H9 (cell line): ENCODE measurements around the gene GAREM1. TPM values are rescaled to one million over a fixed set of nuclear protein-coding genes. Genes with fewer than 3 reads are reported as not detected.

ENCODE experiments used
- DNase-seq: peaks from one replicate; pipeline ENCODE4 v3.0.0-alpha.2; 2017
- H2AFZ ChIP-seq: one replicate; pipeline ENCODE4 v1.6.1; 2013; ENCODE audit warnings: mild to moderate bottlenecking, low read length, control low read depth, moderate library complexity
- H2AK5ac ChIP-seq: 2 replicates; pipeline ENCODE4 v1.6.1; 2013; ENCODE audit warnings: low read length, control low read depth, mixed read lengths; ENCODE audit not compliant: insufficient read length
- H2BK120ac ChIP-seq: one replicate; pipeline ENCODE4 v1.6.1; 2013; ENCODE audit warnings: low read depth, mild to moderate bottlenecking, low read length, control low read depth, inconsistent platforms; ENCODE audit not compliant: poor library complexity, severe bottlenecking
- H2BK12ac ChIP-seq: 2 replicates; pipeline ENCODE4 v1.6.1; 2013; ENCODE audit warnings: low read length, control low read depth, mixed read lengths, low read depth; ENCODE audit not compliant: insufficient read length
- H2BK15ac ChIP-seq: 2 replicates; pipeline ENCODE4 v1.6.1; 2013; ENCODE audit warnings: low read depth, low read length, control low read depth
- H2BK20ac ChIP-seq: one replicate; pipeline ENCODE4 v1.6.1; 2013; ENCODE audit warnings: low read depth, mild to moderate bottlenecking, low read length, control low read depth, inconsistent platforms; ENCODE audit not compliant: poor library complexity, severe bottlenecking
- H2BK5ac ChIP-seq: 2 replicates; pipeline ENCODE4 v1.6.1; 2013; ENCODE audit warnings: low read length, control low read depth, mixed read lengths; ENCODE audit not compliant: insufficient read length
- H3K14ac ChIP-seq: 2 replicates; pipeline ENCODE4 v1.6.1; 2013; ENCODE audit warnings: low read length, control low read depth; ENCODE audit not compliant: insufficient read depth
- H3K18ac ChIP-seq: 2 replicates; pipeline ENCODE4 v1.6.1; 2013; ENCODE audit warnings: low read depth, mild to moderate bottlenecking, mixed read lengths, low read length, control low read depth; ENCODE audit not compliant: insufficient read length
- H3K23ac ChIP-seq: 2 replicates; pipeline ENCODE4 v1.6.1; 2013; ENCODE audit warnings: low read length, control low read depth, mixed read lengths, low read depth; ENCODE audit not compliant: insufficient read length
- H3K23me2 ChIP-seq: 2 replicates; pipeline ENCODE4 v1.6.1; 2013; ENCODE audit warnings: low read depth, mild to moderate bottlenecking, mixed read lengths, low read length, control low read depth; ENCODE audit not compliant: insufficient read length, poor library complexity, severe bottlenecking
- H3K27ac ChIP-seq: 2 replicates; pipeline ENCODE4 v1.5.1; 2013; ENCODE audit warnings: low read length, control low read depth, mixed read lengths, low read depth; ENCODE audit not compliant: insufficient read length
- H3K27me3 ChIP-seq: 2 replicates; pipeline ENCODE4 v1.6.1; 2013; ENCODE audit warnings: low read length, control low read depth, inconsistent platforms; ENCODE audit not compliant: insufficient read depth
- H3K4ac ChIP-seq: 2 replicates; pipeline ENCODE4 v1.6.1; 2013; ENCODE audit warnings: low read depth, mild to moderate bottlenecking, control low read depth, inconsistent platforms, low read length, moderate library complexity
- H3K4me1 ChIP-seq: 2 replicates; pipeline ENCODE4 v1.6.1; 2013; ENCODE audit warnings: low read length, control low read depth, inconsistent platforms; ENCODE audit not compliant: insufficient read depth
- H3K4me2 ChIP-seq: 2 replicates; pipeline ENCODE4 v1.6.1; 2013; ENCODE audit warnings: low read length, control low read depth, mixed read lengths; ENCODE audit not compliant: insufficient read length, insufficient read depth
- H3K56ac ChIP-seq: 2 replicates; pipeline ENCODE4 v1.6.1; 2013; ENCODE audit warnings: low read depth, mild to moderate bottlenecking, mixed read lengths, low read length, control low read depth; ENCODE audit not compliant: insufficient read length
- H3K79me1 ChIP-seq: 2 replicates; pipeline ENCODE4 v1.6.1; 2013; ENCODE audit warnings: low read depth, mild to moderate bottlenecking, moderate library complexity, low read length, control low read depth, inconsistent platforms; ENCODE audit not compliant: insufficient read depth, poor library complexity, severe bottlenecking
- H3K79me2 ChIP-seq: 2 replicates; pipeline ENCODE4 v1.6.1; 2013; ENCODE audit warnings: low read length, control low read depth, inconsistent platforms; ENCODE audit not compliant: insufficient read depth
- H3K9ac ChIP-seq: 2 replicates; pipeline ENCODE4 v1.6.1; 2013; ENCODE audit warnings: low read length, control low read depth, mixed read lengths; ENCODE audit not compliant: insufficient read length; ENCODE audit errors: extremely low read depth
- H3K9me3 ChIP-seq: one replicate; pipeline ENCODE4 v1.6.1; 2013; ENCODE audit warnings: low read depth, low read length, inconsistent platforms; ENCODE audit not compliant: control insufficient read depth
- H3T11ph ChIP-seq: one replicate; pipeline ENCODE4 v1.6.1; 2013; ENCODE audit warnings: mild to moderate bottlenecking, low read length, control low read depth, inconsistent platforms
- H4K20me1 ChIP-seq: one replicate; pipeline ENCODE4 v1.6.1; 2013; ENCODE audit not compliant: control insufficient read depth, insufficient read length, insufficient read depth
- H4K5ac ChIP-seq: 2 replicates; pipeline ENCODE4 v1.6.1; 2013; ENCODE audit warnings: low read depth, mild to moderate bottlenecking, mixed read lengths, low read length, control low read depth; ENCODE audit not compliant: insufficient read length
- H4K8ac ChIP-seq: replicated peaks from 2 replicates; pipeline ENCODE4 v1.6.1; 2013; ENCODE audit warnings: low read length, control low read depth, mixed read lengths, low read depth; ENCODE audit not compliant: insufficient read length
- H4K91ac ChIP-seq: 2 replicates; pipeline ENCODE4 v1.6.1; 2013; ENCODE audit warnings: low read depth, mild to moderate bottlenecking, moderate library complexity, mixed read lengths, low read length, control low read depth; ENCODE audit not compliant: insufficient read length
- H3K27ac Mint-ChIP-seq, 3 experiments: 2 replicates in 2 of 3; 3 replicates in 1 of 3; pipeline ENCODE4 v1.8.0; 2020 to 2021; ENCODE audit warnings: mixed read lengths in 3 of 3, mild to moderate bottlenecking in 1 of 3, moderate library complexity in 1 of 3
- H3K27me3 Mint-ChIP-seq: 2 replicates; pipeline ENCODE4 v1.8.0; 2021; ENCODE audit warnings: low read depth, mild to moderate bottlenecking, moderate library complexity, mixed read lengths
- H3K36me3 Mint-ChIP-seq, 3 experiments: 2 replicates in 2 of 3; 3 replicates in 1 of 3; pipeline ENCODE4 v1.8.0; 2020 to 2021; ENCODE audit warnings: low read depth in 3 of 3, mixed read lengths in 3 of 3; ENCODE audit not compliant: insufficient read depth in 1 of 3
- H3K4me1 Mint-ChIP-seq, 2 experiments: 2 replicates each; pipeline ENCODE4 v1.8.0; 2020; ENCODE audit warnings: mixed read lengths in 2 of 2
- H3K4me3 Mint-ChIP-seq, 2 experiments: 2 replicates in 1 of 2; 3 replicates in 1 of 2; pipeline ENCODE4 v1.8.0; 2020 to 2021; ENCODE audit warnings: mild to moderate bottlenecking in 2 of 2, mixed read lengths in 2 of 2, moderate library complexity in 1 of 2
- H3K9me3 Mint-ChIP-seq, 2 experiments: 2 replicates in 1 of 2; 3 replicates in 1 of 2; pipeline ENCODE4 v1.8.0; 2020; ENCODE audit warnings: mild to moderate bottlenecking in 2 of 2, mixed read lengths in 2 of 2, moderate library complexity in 1 of 2
- WGBS: extraction: QIAGEN DNeasy Blood & Tissue Kit; methylation state at CpG from one replicate; pipeline ENCODE4 v1.1.7; 2013; ENCODE audit warnings: missing lambda C conversion rate, low lambda C conversion rate, mixed read lengths; ENCODE audit not compliant: insufficient read length; ENCODE audit errors: extremely low coverage; 5-methylcytosine and 5-hydroxymethylcytosine counted together
- total RNA-seq: library from RNA; stranded (reverse); gene quantifications from 2 replicates; pipeline ENCODE4 v1.2.1, GENCODE V29; 2021
- TF ChIP-seq, protein P1 (sequence below): fragments of 200-600 bp; sonication (generic); conservative IDR thresholded peaks from 3 replicates; pipeline ENCODE4 v1.8.0; 2021; ENCODE audit warnings: antibody characterized with exemption, mild to moderate bottlenecking

The GAREM1 gene
- total RNA-seq, 1 experiment from 2014 or later, result 4.4 TPM

GRCh38 chr18:32353257-32353656, 117.4 kb downstream of the GAREM1 start:
- Histone ChIP-seq H3K23me2 (no peaks in the 10 kb centered on the region), H4K20me1 (no peaks in the 10 kb centered on the region), H3K4ac (no peak overlapping the region), H2BK15ac (no peak overlapping the region), H2BK5ac (no peak overlapping the region), H3K79me2 (no peaks in the 10 kb centered on the region), H3K27ac (no peak overlapping the region), H2BK120ac (no peak overlapping the region), H3K4me2 (no peak overlapping the region), H3K9me3 (no peaks in the 10 kb centered on the region), H3K9ac (no peak overlapping the region), H2BK12ac (no peak overlapping the region), H3K14ac (no peak overlapping the region), H3K79me1 (no peaks in the 10 kb centered on the region), H3K4me1 (no peaks in the 10 kb centered on the region), H4K91ac (no peak overlapping the region), H4K8ac (no peak overlapping the region), H3K56ac (no peak overlapping the region), H3K23ac (no peak overlapping the region), H2BK20ac (no peak overlapping the region), H2AK5ac (no peak overlapping the region), H4K5ac (no peak overlapping the region), H2AFZ (no peak overlapping the region), H3T11ph (no peak overlapping the region), H3K27me3 (no peaks in the 10 kb centered on the region), H3K18ac (no peak overlapping the region)
- WGBS, result no CpG with 5 or more reads among the region's 1 CpG
- Mint-ChIP-seq H3K27me3 (no peaks in the 10 kb centered on the region), H3K4me3 (no peak overlapping the region), H3K9me3 (no peaks in the 10 kb centered on the region), H3K36me3 (no peaks in the 10 kb centered on the region), H3K4me1 (peaks cover 15 to 20% of the 10 kb centered on the region in 2 experiments), H3K27ac (no peak overlapping the region)
- DNase-seq, result no peak
- TF ChIP-seq, protein P1, sequence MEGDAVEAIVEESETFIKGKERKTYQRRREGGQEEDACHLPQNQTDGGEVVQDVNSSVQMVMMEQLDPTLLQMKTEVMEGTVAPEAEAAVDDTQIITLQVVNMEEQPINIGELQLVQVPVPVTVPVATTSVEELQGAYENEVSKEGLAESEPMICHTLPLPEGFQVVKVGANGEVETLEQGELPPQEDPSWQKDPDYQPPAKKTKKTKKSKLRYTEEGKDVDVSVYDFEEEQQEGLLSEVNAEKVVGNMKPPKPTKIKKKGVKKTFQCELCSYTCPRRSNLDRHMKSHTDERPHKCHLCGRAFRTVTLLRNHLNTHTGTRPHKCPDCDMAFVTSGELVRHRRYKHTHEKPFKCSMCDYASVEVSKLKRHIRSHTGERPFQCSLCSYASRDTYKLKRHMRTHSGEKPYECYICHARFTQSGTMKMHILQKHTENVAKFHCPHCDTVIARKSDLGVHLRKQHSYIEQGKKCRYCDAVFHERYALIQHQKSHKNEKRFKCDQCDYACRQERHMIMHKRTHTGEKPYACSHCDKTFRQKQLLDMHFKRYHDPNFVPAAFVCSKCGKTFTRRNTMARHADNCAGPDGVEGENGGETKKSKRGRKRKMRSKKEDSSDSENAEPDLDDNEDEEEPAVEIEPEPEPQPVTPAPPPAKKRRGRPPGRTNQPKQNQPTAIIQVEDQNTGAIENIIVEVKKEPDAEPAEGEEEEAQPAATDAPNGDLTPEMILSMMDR, result no peak
